ENCODE measurements around the gene LBR. TPM values are rescaled to one million over a fixed set of nuclear protein-coding genes. Genes with fewer than 3 reads are reported as not detected.

The LBR gene
- total RNA-seq, 4 donors from 2014 or later = 24.7 to 75.0 (median 46.5) TPM

GRCh38 chr1:225409051-225409450 is 18.8 kb downstream of the LBR start:
- no peak for TF ChIP-seq CTCF (IDR thresholded peaks at IDR 0.05)
- DNase-seq (ENCODE audit: low spot score) = no peak
- ATAC-seq (ENCODE audit: low FRiP score) = no peak

GRCh38 chr1:225408249-225408648 is 19.6 kb downstream of the LBR start:
- ATAC-seq (ENCODE audit: low FRiP score) (no peak), DNase-seq (ENCODE audit: low spot score) (no peak)
- no peak for TF ChIP-seq CTCF (IDR thresholded peaks at IDR 0.05)

DNA sequence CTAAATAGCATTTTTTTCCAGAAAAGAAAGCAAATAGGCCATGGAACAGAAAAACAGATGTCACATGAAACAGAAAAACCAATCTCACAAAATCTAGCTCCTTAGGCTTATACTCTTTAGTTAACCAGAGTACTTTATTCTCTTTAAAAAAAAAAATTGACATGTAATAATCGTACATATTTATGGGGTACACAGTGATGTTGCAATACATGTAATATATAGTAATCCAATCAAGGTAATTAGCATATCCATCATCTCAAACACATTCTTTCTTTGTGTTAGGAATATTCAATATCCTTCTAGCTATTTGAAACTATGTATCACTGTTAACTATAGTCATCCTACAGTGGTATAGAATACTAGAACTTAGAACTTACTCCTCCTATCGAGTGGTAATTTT is 20.1 kb downstream of the LBR start:
- DNase-seq (ENCODE audit: low spot score) (no peak), ATAC-seq (ENCODE audit: low FRiP score) (no peak)
- no peak for TF ChIP-seq CTCF (IDR thresholded peaks at IDR 0.05)

DNA sequence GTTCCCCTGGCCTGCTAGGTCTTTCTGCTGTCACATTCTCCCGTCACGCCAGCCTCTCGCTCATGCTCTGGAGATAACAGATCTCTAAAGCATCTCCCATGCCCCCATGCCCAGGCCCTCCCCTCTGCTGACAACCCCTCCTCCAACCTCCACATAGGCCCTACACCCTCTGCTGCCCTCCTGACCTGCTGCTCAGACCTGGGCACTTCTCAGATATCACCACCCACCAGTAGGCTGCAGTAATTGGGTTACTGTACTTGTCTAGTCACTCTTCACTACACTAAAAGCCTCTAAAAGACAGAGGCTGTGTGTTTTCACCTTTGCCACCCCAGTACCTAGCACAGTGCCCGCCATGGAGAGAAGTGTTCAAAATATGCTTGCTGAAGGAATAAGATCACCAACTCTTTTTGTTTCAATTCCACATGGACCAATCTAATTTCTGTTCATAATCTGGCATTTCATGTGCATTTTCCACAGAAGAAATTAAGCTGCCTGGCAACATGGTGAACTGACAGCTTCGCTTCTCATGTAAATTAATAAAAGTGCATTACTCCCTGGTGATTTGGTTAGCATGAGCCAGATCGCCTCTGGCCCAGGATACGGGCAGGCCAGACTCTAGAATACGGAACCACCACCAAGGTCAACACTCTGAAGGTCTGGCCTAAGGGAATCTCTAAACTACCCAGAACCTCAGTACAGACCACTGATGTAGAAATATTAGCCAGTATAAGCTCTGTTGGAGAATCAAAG is 20.7 kb downstream of the LBR start:
- no peak for TF ChIP-seq CTCF (IDR thresholded peaks at IDR 0.05)
- DNase-seq (ENCODE audit: low spot score) (no peak), ATAC-seq (ENCODE audit: low FRiP score) (no peak)

GRCh38 chr1:225400968-225401367 is 26.9 kb downstream of the LBR start:
- TF ChIP-seq CTCF (IDR thresholded peaks at IDR 0.05) = no peak
- no peak for DNase-seq (ENCODE audit: low spot score)
- ATAC-seq (ENCODE audit: low FRiP score) = no peak

DNA sequence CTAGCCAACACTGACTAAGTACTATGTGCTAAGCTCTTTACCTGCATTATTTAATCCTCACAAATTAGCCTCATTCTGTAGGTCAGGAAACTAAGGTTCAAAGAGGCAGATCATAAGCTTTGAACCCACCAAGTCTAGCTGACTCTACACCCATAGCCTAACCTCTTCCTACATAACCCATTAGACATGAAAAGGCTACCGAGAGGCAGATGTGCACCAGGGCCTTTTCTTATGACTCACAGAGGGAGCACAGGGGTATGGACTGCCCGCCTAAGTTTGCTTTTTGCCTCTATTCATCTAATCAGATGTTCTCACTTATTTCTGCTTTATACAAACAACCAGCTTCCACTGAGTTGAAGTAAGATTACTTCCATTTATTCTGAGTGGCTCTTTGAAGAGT is 31.5 kb downstream of the LBR start:
- no peak for TF ChIP-seq CTCF (IDR thresholded peaks at IDR 0.05)
- DNase-seq (ENCODE audit: low spot score) (no peak), ATAC-seq (ENCODE audit: low FRiP score) (no peak)

GRCh38 chr1:225389843-225390242 is 38.0 kb downstream of the LBR start:
- no peak for TF ChIP-seq CTCF (IDR thresholded peaks at IDR 0.05)
- DNase-seq (ENCODE audit: low spot score) (no peak), ATAC-seq (ENCODE audit: low FRiP score) (no peak)

Data from omental fat pad (tissue), 4 donors.